PFSK-1 (cell line): ENCODE results near the gene RAC2.

Experiments
- FOXP2 ChIP-seq: optimal IDR thresholded peaks from 2 replicates; pipeline ENCODE3; 2011; ENCODE audit warnings: borderline replicate concordance, control low read depth, inconsistent platforms; ENCODE audit not compliant: insufficient read depth; ENCODE audit errors: extremely low read length, extremely low read depth
- POLR2AphosphoS5 ChIP-seq: IDR thresholded peaks from 2 replicates; pipeline ENCODE4 v1.6.1; 2012; ENCODE audit warnings: low read depth, mild to moderate bottlenecking, control low read depth, low read length, moderate library complexity
- REST ChIP-seq, 2 experiments: IDR thresholded peaks; 2 replicates each; pipeline versions ENCODE4 v1.6.1 to v1.8.0; 2011 to 2012; ENCODE audit warnings: low read depth in 2 of 2, low read length in 2 of 2, control low read depth in 1 of 2, inconsistent platforms in 1 of 2, mild to moderate bottlenecking in 1 of 2, moderate library complexity in 1 of 2; ENCODE audit not compliant: insufficient read depth in 1 of 2
- SIN3A ChIP-seq: IDR thresholded peaks from 2 replicates; pipeline ENCODE4 v1.6.1; 2012; ENCODE audit warnings: mild to moderate bottlenecking, low read length, moderate library complexity, borderline replicate concordance; ENCODE audit not compliant: insufficient read depth
- TAF1 ChIP-seq: IDR thresholded peaks from 2 replicates; pipeline ENCODE4 v1.6.1; 2012; ENCODE audit warnings: low read length, control low read depth, borderline replicate concordance; ENCODE audit not compliant: insufficient read depth

- TF ChIP-seq REST (IDR thresholded peaks at IDR 0.05; ENCODE audit: insufficient read depth in 1 of 2, low read depth in 2 of 2, low read length in 2 of 2): no peak
- no peak for TF ChIP-seq TAF1
- TF ChIP-seq FOXP2: no peak
- TF ChIP-seq POLR2AphosphoS5: no peak
- TF ChIP-seq SIN3A: no peak
These were observed 14.1 kb upstream of the RAC2 start for GRCh38 chr22:37258005-37258752.
